Hematopoietic multipotent progenitor cell treated with erythropoietin and hydrocortisone succinate and interleukin-3 and kit ligand, for 17 days (in vitro differentiated cells): ENCODE results near the gene ZNRF4.
"Not testable (repeated sequence)": the region's sequence is repeated elsewhere in the genome, so short reads cannot be mapped to it uniquely, and the experiment has no call there.

ENCODE experiments used
- DNase-seq: peaks from one replicate; pipeline ENCODE4 v3.0.0-alpha.2; 2015; ENCODE audit warnings: low spot score

The ZNRF4 gene

DNA sequence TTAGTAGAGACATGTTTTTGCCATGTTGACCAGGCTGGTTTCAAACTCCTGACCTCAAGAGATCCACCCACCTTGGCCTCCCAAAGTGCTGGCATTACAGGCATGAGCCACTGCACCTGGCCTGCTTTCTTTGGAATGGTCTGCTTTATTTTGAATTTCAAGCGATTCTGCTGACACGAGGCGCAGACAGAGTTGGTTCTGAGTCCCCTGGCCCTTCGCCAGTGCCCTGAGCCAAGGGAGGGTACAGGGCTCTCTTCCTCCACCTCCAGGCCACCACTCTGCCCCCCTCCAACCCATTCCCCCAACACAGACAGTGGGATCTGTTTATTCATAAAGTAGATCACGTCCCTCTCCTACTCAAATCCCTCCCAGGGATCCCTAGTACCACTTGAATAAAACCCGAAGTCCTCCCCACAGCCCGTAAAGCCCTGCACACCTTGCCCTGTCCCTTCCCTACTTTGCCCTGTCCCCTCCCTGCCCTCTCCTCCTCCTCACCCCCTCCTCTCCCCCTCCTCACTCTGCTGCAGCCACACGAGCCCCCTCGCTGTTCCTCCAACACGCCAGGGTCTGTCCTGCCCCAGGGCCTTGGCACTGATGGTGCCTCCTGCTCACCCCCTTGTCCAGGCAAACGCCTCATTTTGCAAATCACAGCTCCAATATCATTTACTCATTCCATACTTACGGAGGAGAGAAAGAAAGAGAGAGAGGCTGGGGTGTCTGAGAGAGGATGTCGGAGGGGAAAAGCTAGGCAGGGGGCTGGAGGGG is 22.4 kb downstream of the ZNRF4 start:
- DNase-seq: no peak

DNA sequence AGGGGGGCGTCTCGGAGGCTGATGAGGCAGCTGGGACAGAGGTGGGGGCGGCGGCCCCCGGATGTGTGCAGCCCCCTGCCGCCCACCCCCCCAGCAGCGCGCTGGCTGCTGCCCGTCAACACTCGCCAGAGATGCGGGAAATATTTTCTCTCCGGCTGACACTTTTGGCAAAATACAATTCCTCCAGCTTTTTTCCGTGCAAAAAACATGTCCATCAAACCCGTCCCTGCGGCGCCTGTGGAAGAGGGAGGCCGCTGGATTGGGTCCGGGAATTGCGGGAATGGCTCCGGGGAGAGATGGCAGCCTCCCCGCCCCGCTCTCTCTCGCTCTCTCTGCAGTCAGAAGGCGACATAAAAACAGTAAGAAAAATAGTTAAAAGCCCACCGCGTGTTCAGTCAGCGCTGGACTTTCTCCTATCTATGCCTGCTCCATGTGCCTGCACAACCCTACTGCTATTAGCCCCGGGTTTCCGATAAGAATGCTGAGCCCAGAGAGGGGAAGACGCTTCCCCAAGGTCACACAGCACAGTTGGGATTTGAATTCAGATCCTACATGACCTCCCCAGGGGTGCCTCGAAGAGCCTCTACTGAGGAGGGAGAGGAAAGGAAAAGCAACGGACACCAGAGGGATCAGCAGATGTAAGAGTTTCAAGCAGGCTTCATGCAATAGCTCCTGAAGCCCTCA is 23.2 kb downstream of the ZNRF4 start:
- no peak for DNase-seq

DNA sequence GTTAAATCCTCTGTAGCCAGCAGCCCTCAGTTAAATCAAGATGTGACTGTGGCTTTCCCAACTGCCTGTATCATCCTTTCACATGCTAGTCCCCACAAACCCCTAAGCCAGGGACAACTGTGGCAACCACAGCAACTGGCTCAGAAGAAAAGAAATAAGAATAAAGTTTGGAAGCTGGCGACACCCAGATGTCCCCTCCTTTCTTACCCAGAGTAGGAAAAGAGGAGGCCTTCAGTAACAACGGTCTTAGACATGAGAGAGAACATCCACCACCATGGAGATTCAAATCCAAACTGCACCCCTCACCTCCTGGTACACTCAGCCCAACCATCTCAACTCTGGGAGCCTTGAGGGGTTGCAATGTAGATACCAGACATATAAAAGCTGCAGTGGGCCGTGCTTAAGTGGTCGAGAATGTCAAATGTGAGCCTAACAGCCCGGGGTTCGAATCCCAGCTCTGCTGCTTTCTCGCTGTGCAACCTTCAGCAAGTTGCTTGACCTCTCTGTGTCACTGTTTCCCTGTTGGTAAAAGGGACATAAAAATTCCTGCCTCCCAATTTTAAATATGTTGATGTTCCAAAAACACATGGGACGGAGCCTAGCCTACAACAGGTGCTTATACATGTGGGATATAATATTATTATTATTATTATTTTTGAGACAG is 23.8 kb downstream of the ZNRF4 start:
- no peak for DNase-seq

DNA sequence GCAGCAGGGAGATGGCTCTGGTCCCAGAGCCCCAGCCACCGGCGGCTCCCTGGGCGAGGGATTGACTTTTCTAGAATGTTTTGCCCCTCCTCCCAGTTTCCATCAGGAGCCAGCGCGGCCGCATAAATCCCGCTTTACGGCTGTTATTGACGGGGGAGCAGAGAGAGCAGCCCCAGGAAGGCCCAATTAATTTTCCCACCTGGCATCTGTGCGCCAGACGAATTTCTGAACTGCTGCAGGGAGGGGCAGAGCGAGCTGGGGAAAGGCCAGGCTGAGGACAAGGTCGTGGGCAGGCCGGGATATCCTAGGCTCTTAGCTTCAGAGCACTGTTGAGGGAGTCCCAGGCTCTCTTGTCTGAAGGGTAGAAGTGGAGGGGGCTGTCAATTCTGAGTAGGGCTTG is 24.7 kb downstream of the ZNRF4 start:
- DNase-seq: no peak

DNA sequence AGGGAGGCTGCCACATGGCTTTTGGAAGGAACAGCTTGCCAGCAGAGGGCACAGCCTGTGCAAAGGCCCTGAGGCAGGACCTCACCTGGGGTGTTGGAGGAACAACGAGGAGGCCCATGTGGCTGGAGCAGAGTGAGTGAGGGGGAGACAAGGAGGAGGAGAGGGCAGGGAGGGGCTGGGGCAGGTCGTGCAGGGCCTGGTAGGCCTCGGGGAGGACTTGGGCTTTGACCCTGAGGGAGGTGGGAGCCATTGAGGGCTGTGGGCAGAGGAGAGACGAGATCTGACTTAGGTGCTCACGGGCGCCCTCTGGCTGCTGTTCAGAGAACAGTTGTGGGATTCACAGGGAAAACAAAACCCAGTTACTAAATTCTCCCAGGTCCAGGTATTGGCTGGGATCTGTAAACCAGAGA is 25.2 kb downstream of the ZNRF4 start:
- peak; percentile 32 for DNase-seq

DNA sequence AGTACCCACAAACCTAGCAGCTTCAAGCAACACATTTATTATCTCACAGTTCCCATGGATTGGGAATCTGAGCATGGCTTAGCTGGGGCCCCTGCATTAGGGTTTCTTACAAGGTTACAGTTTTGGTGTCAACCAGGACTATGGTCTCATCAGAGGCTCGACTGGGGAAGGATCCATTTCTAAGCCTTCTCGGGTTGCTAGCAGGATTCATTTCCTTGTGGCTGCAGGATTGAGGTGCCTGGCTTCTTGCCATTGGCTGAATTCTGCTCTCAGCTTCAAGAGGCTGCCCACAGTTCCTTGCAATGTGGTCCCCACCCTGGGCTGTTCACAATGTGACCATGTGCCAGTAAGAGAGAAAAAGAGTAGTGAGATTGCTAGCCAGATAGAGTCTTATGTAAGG is 26.7 kb downstream of the ZNRF4 start:
- DNase-seq: no peak

DNA sequence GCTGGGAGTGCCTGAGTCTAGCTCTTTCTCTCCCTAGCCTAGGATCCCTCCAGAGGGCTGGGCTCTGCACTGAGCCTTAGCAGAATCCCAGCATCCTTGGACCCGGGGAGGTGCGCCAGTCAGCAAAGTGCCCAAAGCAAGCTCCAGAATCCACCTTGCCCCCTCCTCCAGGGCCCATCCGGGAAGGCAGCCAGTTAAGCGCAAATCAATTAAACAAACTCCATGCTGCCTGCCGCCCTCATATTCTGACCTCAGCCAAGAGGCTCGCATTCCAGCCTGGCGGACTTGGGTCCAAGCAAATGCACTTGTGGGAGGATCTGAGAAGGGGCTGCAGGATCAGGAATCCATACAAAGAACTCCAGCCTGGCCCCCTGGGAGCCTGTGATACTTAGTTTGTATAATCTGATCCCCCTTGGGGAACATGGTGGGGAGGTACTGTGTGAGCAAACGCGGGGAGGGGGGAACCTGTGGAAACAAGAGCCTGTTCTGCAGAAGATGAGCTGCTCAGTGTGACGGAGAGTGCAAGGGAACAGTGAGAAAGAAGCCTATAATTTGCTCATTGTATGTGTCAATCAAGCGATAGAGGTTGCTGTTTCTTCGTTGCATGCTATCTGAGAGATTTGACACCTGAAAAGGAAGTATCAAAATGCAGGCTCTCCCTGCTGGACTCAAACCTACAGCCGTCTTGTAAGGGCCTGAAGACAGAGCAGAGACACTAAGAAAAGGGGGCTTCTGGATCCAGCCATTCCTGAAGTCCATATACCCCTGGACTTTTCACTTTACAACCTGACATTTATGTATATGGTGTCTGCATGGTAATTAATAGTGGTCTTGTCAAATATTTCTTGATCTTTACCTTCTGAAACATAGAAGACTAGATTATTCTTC is 29.4 kb downstream of the ZNRF4 start:
- DNase-seq: no peak

DNA sequence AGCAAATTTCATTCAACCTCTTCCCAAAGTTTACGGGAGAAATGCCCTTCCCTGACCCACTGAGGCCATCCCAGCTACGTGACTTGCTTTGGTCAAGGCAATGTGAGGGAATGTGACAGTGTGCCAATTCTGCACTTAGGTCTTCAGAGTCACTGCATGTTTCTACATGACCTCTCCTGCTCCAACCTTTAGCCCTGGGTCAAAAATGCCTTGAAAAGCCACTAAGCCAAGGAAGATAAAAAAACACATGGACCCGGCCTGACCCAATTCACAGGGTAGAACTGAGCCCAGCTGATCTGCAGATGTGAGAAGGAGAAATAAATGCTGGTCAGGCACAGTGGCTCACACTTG is 30.0 kb downstream of the ZNRF4 start:
- no peak for DNase-seq

DNA sequence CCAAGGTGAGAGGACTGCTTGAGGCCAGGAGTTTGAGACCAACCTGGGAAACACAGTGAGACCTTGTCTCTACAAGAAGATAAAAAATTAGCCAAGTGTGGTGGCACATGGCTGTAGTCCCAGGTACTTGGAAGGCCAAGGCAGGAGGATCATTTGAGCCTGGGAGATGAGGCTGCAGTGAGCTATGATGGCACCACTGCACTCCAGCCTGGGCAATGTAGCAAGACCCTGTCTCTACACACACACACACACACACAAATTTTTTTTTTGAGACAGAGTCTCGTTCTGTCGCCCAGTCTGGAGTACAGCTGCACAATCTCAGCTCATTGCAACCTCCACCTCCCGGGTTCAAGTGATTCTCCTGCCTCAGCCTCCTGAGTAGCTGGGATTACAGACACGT is 30.4 kb downstream of the ZNRF4 start:
- not testable (repeated sequence) for DNase-seq

DNA sequence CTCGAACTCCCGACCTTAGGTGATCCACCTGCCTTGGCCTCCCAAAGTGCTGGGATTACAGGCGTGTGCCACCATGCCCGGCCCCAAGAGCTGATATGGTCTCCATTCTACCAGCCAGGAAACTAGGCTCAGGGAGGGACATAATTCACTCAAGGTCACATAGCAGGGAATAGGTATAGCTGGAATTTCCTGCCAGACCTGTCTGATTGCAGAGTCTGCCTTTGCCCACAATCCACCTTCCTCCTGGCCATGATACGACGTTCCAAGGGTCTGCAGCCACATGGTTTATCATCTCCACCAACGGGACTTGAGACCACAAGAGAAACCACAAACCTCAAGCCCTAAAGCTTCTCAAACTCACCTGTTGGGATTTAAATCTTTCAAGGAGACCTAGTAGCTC is 32.0 kb downstream of the ZNRF4 start:
- DNase-seq: no peak

DNA sequence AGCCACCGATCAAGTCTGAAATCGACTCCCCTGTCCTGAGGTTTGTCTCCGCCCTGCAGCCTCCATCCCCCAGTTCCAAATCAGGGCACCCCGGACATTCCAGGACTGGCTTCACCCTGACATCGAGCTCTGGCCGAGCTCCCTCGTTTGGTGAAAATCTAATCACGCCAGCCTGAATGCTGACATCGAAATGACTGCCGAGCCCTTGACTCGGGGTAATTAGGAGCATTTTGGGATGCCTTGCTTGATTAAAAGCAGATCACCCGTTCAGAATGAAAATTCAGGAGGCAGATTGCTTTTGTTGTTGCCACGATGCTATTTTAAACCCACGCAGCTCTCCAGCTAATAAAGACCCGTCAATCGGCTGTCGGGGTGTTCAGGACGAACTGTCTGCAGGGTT is 34.3 kb downstream of the ZNRF4 start:
- DNase-seq: no peak

DNA sequence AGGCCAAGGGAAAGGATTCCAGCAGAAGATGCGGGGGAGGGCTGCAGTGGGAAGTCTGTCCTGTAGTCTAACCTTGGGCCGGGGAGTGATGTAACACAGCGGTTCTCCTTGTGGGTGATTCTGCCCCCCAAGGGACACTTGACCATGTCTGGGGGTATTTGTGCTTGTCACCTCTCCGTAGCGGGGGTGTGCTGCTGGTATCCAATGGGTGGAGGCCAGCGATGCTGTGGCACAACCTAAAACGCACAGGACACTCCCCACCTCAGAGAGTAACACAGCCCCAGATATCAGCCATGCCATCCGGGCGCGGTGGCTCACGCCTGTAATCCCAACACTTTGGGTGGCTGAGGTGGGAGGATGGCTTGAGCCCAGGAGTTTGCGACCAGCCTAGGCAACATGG is 36.3 kb downstream of the ZNRF4 start:
- no peak for DNase-seq

DNA sequence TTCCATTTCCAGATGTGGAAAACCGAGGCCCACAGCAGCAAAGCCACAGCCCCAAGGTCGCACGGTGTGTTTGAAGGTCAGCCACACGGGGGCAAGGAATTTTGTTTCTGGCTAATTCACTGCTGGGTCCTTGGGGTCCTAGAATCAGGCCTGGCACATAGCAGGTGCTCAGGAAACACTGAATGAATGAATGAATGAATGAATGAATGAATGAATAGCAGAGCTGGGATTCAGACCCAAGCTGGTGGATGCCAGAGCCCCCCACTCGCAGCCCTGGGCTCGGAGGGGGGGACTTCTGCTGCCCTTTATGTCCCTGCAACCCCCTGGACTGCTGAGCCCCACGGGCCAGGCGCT is 37.0 kb downstream of the ZNRF4 start:
- DNase-seq: no peak

DNA sequence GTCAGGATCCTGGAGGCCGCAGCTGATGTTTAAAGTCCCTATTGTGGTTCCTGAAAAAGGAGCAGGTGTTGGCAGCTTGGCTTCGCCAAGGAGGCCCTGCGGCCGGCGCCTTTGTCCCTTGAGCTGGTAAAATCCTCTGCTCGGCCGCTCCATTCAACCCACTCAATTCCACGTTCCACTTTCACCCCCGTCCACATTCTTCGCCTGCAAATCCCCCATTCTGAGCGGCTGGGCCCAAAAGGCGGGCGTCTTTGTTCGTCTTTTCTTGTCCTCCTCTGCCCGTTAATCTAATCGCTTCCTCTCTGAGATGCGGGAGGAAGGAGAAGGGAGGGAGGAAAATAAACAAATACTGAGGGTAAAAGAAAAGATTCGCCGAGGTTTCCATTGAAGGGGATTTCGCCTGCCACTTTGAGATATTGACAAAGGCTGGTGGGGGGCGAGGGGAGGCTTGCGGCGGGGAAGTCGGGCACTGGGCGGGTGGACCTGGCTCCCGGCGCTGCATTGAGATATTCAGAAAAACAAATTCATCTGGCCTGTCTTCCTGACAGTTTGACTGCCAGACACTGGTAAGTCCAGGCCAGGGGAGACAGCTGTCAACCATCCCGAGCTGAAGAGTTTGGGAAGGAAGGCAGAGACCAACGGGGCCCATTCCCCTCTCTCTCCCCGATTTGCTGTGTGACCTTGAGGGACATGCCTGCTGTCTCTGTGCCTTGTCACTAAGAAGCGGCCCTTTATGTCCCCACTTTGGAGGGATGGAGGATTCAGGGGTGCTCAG is 37.6 kb downstream of the ZNRF4 start:
- no peak for DNase-seq

DNA sequence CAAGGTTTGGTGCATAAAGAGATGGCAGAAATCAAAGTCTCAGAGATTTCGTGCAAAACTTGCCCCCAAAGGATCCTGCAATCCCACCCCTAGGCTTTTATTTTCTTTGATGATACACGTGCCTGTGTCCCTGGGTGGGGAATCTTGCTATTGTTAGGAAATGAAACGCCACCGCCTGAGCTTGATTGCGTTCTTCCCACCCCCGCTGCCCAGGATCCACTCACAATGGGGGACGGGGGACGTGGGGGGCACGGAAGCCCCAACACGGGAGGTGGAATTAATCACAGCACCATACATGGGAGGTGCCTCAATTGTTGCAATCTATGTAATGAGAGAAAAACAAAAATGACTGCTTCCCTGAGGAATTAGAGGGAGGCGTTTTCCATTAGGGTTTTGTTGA is 39.6 kb downstream of the ZNRF4 start:
- no peak for DNase-seq

DNA sequence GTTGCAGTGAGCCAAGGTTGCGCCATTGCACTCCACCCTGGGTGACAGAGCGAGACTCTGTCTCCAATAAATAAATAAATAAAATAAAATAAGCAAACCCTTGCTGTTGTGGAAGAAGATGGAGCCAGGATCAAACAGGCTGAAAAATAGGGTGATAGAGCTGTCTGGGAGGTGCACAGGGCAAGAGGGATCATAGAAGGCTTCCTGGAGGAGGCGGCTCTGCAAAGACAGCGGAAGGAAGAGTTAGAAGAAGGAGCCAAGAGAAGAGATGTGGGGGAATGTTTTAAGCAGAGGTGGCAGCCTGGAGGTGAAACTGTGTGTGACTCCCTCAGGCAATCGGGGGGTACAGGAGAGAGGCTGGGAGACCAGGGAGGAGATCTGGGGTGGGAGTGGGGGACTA is 40.6 kb downstream of the ZNRF4 start:
- no peak for DNase-seq

DNA sequence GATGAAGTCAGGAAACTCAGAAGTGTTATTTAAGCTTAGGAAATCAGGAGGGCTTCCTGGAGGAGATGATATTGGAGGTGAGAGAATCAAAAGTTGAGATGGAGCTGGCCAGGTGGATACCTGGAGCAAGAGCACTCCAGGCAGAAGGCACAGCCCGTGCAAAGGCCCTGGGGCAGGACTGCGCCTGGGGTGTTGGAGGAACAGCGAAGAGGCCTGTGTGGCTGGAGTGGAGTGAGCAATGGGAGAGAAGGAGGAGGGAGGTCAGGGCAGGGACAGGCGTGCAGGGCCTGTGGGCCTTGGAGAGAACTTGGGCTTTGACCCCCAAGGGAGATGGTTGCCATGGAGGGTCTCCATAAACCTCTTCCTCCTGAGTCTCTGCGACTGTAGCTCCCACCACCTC is 42.1 kb downstream of the ZNRF4 start:
- no peak for DNase-seq

DNA sequence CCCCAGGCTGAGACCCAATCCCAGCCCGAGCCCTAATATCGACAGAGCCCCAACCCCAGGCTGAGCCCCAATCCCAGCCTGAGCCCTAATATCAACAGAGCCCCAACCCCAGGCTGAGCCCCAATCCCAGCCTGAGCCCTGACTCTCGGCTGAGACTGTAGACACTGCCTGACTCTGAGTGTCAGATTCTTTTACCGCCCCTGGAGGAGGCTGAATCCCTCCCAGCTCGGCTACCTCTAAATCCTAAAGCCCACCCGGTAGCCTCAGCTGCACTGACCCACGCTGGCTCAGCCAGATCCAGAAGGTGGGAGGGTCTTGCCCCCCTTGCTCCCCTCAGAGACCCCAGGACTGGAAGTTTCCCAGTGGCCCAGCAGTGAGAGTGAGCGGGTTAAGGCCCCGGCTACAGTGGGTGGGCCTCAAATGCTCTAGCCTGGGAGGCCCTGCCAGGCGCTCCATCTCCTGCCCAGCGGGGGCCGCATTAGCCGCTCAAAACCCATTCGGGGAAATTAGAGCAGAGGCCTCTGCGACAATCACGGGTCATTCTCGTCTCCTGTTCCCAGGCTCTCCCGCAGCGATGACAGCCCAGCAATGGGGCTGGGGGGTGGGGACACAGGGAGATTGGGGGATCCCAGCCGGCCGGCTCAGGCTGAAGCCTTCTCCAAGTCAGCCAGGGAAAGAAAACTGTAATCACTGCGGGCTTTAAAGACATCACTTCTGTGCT is 43.8 kb downstream of the ZNRF4 start:
- no peak for DNase-seq

DNA sequence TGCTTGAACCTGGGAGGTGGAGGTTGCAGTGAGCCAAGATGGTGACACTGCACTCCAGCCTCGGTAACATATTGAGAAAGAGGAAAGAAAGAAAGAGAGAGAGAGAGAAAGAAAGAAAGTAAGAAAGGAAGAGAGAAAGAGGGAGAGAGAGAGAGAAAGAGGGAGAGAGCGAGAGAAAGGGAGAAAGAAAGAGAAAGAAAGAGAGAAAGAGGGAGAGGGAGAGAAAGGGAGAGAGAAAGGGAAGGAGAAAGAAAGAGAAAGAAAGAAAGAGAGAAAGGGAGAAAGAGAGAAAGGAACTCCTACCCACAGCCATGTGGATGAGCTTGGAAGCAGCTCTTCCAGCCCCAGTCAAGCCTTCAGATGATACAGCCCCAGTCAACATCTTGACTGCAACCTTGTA is 46.7 kb downstream of the ZNRF4 start:
- no peak for DNase-seq

DNA sequence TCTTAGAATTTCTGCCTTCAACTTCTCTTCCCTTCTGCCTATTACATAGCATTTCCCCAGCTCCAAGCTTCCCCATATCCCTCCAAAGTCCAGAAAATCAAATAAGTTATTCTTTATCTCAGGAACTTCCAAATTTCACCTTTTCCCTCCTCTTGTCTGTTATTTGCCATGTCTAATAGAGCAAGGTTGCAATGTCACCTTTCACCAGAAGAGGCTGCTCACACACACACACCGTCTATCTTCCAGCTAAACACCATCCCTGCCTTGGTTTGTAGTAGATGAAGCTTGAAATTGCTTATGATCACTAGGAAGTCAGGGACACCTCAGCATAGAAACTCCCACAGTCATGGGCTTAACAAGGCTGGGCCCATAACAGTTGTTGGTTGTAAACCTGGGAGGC is 48.4 kb downstream of the ZNRF4 start:
- no peak for DNase-seq

DNA sequence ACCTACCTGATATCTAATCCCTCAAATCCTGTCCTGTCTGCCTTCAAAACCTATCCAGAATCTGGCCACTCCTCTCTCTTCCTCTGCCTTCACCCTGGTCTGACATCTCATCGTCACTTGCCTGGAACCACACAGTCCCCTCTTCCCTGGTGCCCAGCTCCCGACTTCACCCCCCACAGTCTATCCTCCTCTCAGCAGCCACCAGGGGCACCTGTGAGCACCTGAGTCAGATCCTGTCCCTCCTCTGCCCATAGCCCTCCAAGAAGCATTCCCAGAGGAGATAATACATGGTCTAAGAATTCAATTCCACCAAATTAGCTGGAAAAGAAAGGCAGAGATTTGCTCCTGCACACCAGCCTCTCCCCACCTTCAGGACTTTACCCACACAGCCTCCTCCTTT is 48.9 kb downstream of the ZNRF4 start:
- no peak for DNase-seq
